ENCODE results near the gene NUDT16L1. TPM values are rescaled to one million over a fixed set of nuclear protein-coding genes. Genes with fewer than 3 reads are reported as not detected.

Gene NUDT16L1
- total RNA-seq, 3 donors from 2014 or later = 22.4 to 38.0 (median 32.3) TPM

- TF ChIP-seq CTCF (IDR thresholded peaks at IDR 0.05) (no peak), POLR2AphosphoS5 (IDR thresholded peaks at IDR 0.05) (no peak), POLR2A (IDR thresholded peaks at IDR 0.05) (no peak)
- Histone ChIP-seq H3K9me3 (no peaks in the 10 kb centered on the region), H3K36me3 (no peaks in the 10 kb centered on the region), H3K27me3 (no peaks in the 10 kb centered on the region), H3K27ac (no peak overlapping the region), H3K4me1 (no peaks in the 10 kb centered on the region), H3K4me3 (peak overlapping the region in 2 of 3 donors; percentile 23 to 57)
- intact Hi-C loops (cut with DNase I; ENCODE audit: low total_unique reads) = no loop called here
- no peak for DNase-seq (ENCODE audit: low spot score in 2 of 2)
Measured at GRCh38 chr16:4743226-4743878, 50.0 kb downstream of the NUDT16L1 start.

GRCh38 chr16:4744555-4745273, 51.4 kb downstream of the NUDT16L1 start:
- H3K36me3 ChIP-seq = no peaks in the 10 kb centered on the region
- H3K4me3 ChIP-seq = no peak overlapping the region
- TF ChIP-seq POLR2A (IDR thresholded peaks at IDR 0.05) = no peak
- TF ChIP-seq POLR2AphosphoS5 (IDR thresholded peaks at IDR 0.05) = no peak
- TF ChIP-seq CTCF (IDR thresholded peaks at IDR 0.05) = no peak
- H3K27ac ChIP-seq = no peak overlapping the region
- H3K27me3 ChIP-seq = no peaks in the 10 kb centered on the region
- no peaks in the 10 kb centered on the region for H3K9me3 ChIP-seq
- intact Hi-C loops (cut with DNase I; ENCODE audit: low total_unique reads) = no loop called here
- DNase-seq (ENCODE audit: low spot score in 2 of 2) = no peak
- H3K4me1 ChIP-seq = no peaks in the 10 kb centered on the region

DNA sequence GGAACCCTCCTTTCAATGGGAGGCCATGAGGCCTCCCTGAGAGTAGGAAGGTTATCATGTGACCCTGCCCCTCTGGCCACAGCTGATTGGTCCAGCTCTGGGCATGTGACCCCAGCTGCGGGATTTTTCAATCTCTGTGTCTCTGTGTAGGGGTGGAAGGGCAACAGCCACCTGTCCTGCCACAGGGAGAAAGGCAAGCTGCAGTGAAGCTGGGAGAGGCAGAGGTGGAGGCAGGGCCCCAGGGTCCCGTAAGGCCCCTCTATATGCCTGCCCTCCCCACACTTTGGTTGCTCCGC, 51.9 kb downstream of the NUDT16L1 start:
- Histone ChIP-seq H3K4me1 (no peaks in the 10 kb centered on the region), H3K9me3 (no peaks in the 10 kb centered on the region), H3K27ac (no peak overlapping the region), H3K27me3 (no peaks in the 10 kb centered on the region), H3K36me3 (no peaks in the 10 kb centered on the region), H3K4me3 (no peak overlapping the region)
- no peak for TF ChIP-seq CTCF (IDR thresholded peaks at IDR 0.05)
- TF ChIP-seq POLR2A (IDR thresholded peaks at IDR 0.05) = no peak
- no peak for TF ChIP-seq POLR2AphosphoS5 (IDR thresholded peaks at IDR 0.05)
- intact Hi-C loops (cut with DNase I; ENCODE audit: low total_unique reads) = no loop called here
- no peak for DNase-seq (ENCODE audit: low spot score in 2 of 2)

Other genes starting within 250 kb of the NUDT16L1 start
- 10 to 100 TPM; 44.5 to 57.7 (median 51.5) TPM for gene NMRAL1, start 218.9 kb upstream of the NUDT16L1 start, total RNA-seq
- gene HMOX2, start 217.2 kb upstream of the NUDT16L1 start, total RNA-seq = 10 to 100 TPM; 53.6 to 87.7 (median 65.9) TPM
- gene CDIP1, start 154.8 kb upstream of the NUDT16L1 start, total RNA-seq = 1 to 10 TPM; 9.1 to 9.9 (median 9.5) TPM
- gene C16orf96, start 137.2 kb upstream of the NUDT16L1 start, total RNA-seq = not detected
- 10 to 100 TPM in 1 of 3 donors, 1 to 10 TPM in 2; 5.8 to 11.3 (median 7.2) TPM for gene UBALD1, start 78.7 kb upstream of the NUDT16L1 start, total RNA-seq
- gene MGRN1, start 68.7 kb upstream of the NUDT16L1 start, total RNA-seq = 10 to 100 TPM; 26.7 to 28.5 (median 27.9) TPM
- gene ANKS3, start 40.7 kb downstream of the NUDT16L1 start, total RNA-seq = 10 to 100 TPM; 12.6 to 33.1 (median 23.6) TPM
- 1 to 10 TPM; 1.3 to 2.3 (median 1.8) TPM for gene DNAAF8, start 41.0 kb downstream of the NUDT16L1 start, total RNA-seq
- gene ZNF500, start 73.6 kb downstream of the NUDT16L1 start, total RNA-seq = 10 to 100 TPM in 2 of 3 donors, 1 to 10 TPM in 1; 8.2 to 17.0 (median 16.4) TPM
- not detected for gene SEPTIN12, start 94.8 kb downstream of the NUDT16L1 start, total RNA-seq
- gene SMIM22, start 101.8 kb downstream of the NUDT16L1 start, total RNA-seq = 10 to 100 TPM in 2 of 3 donors, not detected in 1; 49.0 to 58.7 TPM
- gene ROGDI, start 109.1 kb downstream of the NUDT16L1 start, total RNA-seq = 10 to 100 TPM in 2 of 3 donors, 1 to 10 TPM in 1; 6.6 to 23.3 (median 21.2) TPM
- 10 to 100 TPM; 57.2 to 79.0 (median 58.1) TPM for gene GLYR1, start 153.7 kb downstream of the NUDT16L1 start, total RNA-seq
- 10 to 100 TPM; 28.8 to 32.8 (median 29.1) TPM for gene UBN1, start 153.9 kb downstream of the NUDT16L1 start, total RNA-seq
- 100 to 1,000 TPM in 1 of 3 donors, 10 to 100 TPM in 2; 53.1 to 169 (median 97.5) TPM for gene PPL, start 243.6 kb downstream of the NUDT16L1 start, total RNA-seq

Data from breast epithelium (tissue), 4 donors.